WTC11 (cell line): ENCODE results near the gene C1orf146.
"Not testable (repeated sequence)": the region's sequence is repeated elsewhere in the genome, so short reads cannot be mapped to it uniquely, and the experiment has no call there.

Experiments
- AFF4 ChIP-seq: sonication (generic); formaldehyde crosslinking; IDR thresholded peaks from 2 replicates; pipeline ENCODE4 v1.8.1; 2023; ENCODE audit warnings: mild to moderate bottlenecking, missing genetic modification reagents, borderline replicate concordance
- CREM ChIP-seq: sonication (generic); formaldehyde crosslinking; IDR thresholded peaks from 2 replicates; pipeline ENCODE4 v1.8.1; 2022; ENCODE audit warnings: mild to moderate bottlenecking, missing genetic modification reagents, moderate library complexity
- CTCF ChIP-seq: fragments of 200-600 bp; IDR thresholded peaks from 2 replicates; pipeline ENCODE4 v1.8.0; 2022; ENCODE audit warnings: antibody characterized with exemption
- ESRRA ChIP-seq: sonication (generic); formaldehyde crosslinking; IDR thresholded peaks from 2 replicates; pipeline ENCODE4 v1.8.1; 2022; ENCODE audit warnings: mild to moderate bottlenecking, missing genetic modification reagents, borderline replicate concordance
- FOXP1 ChIP-seq: sonication (generic); formaldehyde crosslinking; IDR thresholded peaks from 2 replicates; pipeline ENCODE4 v1.8.0; 2022; ENCODE audit warnings: missing genetic modification reagents, mild to moderate bottlenecking, moderate library complexity, borderline replicate concordance
- GABPB1 ChIP-seq: sonication (generic); formaldehyde crosslinking; IDR thresholded peaks from 2 replicates; pipeline ENCODE4 v1.8.1; 2023; ENCODE audit warnings: mild to moderate bottlenecking, missing genetic modification reagents
- HMGXB4 ChIP-seq: sonication (generic); formaldehyde crosslinking; IDR thresholded peaks from 2 replicates; pipeline ENCODE4 v1.8.1; 2023; ENCODE audit warnings: mild to moderate bottlenecking, moderate library complexity, missing genetic modification reagents
- JAZF1 ChIP-seq: fragments of 250-450 bp; sonication (Bioruptor Pico); IDR thresholded peaks from 2 replicates; pipeline ENCODE4 v1.9.0; 2021; ENCODE audit warnings: moderate library complexity, mild to moderate bottlenecking, inconsistent platforms
- JUN ChIP-seq: sonication (generic); formaldehyde crosslinking; IDR thresholded peaks from 2 replicates; pipeline ENCODE4 v1.8.0; 2023; ENCODE audit warnings: mild to moderate bottlenecking, missing genetic modification reagents
- ZNF219 ChIP-seq: sonication (generic); formaldehyde crosslinking; IDR thresholded peaks from 2 replicates; pipeline ENCODE4 v1.8.0; 2023; ENCODE audit warnings: missing genetic modification reagents, mild to moderate bottlenecking, borderline replicate concordance
- ZNF232 ChIP-seq: sonication (generic); formaldehyde crosslinking; IDR thresholded peaks from 2 replicates; pipeline ENCODE4 v1.8.0; 2022; ENCODE audit warnings: mild to moderate bottlenecking, missing genetic modification reagents
- ZNF281 ChIP-seq: sonication (generic); formaldehyde crosslinking; IDR thresholded peaks from 2 replicates; pipeline ENCODE4 v1.8.0; 2023; ENCODE audit warnings: mild to moderate bottlenecking, missing genetic modification reagents

- TF ChIP-seq HMGXB4 (CRISPR knock-in tag); CTCF; GABPB1; JUN; ZNF219 (CRISPR knock-in tag); ZNF281 (CRISPR knock-in tag); FOXP1 (CRISPR knock-in tag); ZNF232 (CRISPR knock-in tag); JAZF1; CREM; ESRRA (CRISPR knock-in tag); AFF4 (CRISPR knock-in tag): not testable (repeated sequence)
These were observed 62.1 kb downstream of the C1orf146 start for GRCh38 chr1:92279781-92280180.
